AML-193 (cell line): ENCODE results near the gene EZH2.

Experiments used
- DNase-seq, 2 experiments: peaks; one replicate each; lab custom pipeline; 2025; lab: John Stamatoyannopoulos, UW

Gene EZH2

GRCh38 chr7:148761499-148762278 is 122.4 kb downstream of the EZH2 start:
- no peak for DNase-seq
